ENCODE results near the gene TTLL10.

Gene TTLL10

GRCh38 chr1:1129381-1129821, 44.3 kb upstream of the TTLL10 start:
- Histone ChIP-seq H4K20me1 (ENCODE audit: low read depth, low read length) (no peaks in the 10 kb centered on the region), H3K9me2 (replicated peaks; ENCODE audit: insufficient read depth, low read length) (no peaks in the 10 kb centered on the region), H3K79me2 (ENCODE audit: insufficient read depth, low read length) (no peaks in the 10 kb centered on the region), H3K9me3 (ENCODE audit: insufficient read depth, low read length) (no peaks in the 10 kb centered on the region), H2AFZ (ENCODE audit: low read depth, low read length, severe bottlenecking) (no peak overlapping the region), H3F3A (ENCODE audit: insufficient read depth) (no peaks in the 10 kb centered on the region), H3K27ac (ENCODE audit: low read depth, low read length) (no peak overlapping the region), H3K4me3 (ENCODE audit: insufficient read depth, low read length, poor library complexity, severe bottlenecking) (no peak overlapping the region), H3K9ac (ENCODE audit: low read length) (no peak overlapping the region), H3K4me2 (ENCODE audit: low read depth, low read length, poor library complexity, severe bottlenecking) (no peak overlapping the region), H3K36me3 (ENCODE audit: low read length) (no peaks in the 10 kb centered on the region), H3K27me3 (ENCODE audit: low read length) (no peaks in the 10 kb centered on the region)
- TF ChIP-seq EZH2phosphoT487 (conservative IDR thresholded peaks at IDR 0.05; ENCODE audit: low read length), result no peak

- Histone ChIP-seq H3K79me2 (ENCODE audit: insufficient read depth, low read length) (no peaks in the 10 kb centered on the region), H3K9me2 (replicated peaks; ENCODE audit: insufficient read depth, low read length) (no peaks in the 10 kb centered on the region), H3K27ac (ENCODE audit: low read depth, low read length) (no peak overlapping the region), H3K36me3 (ENCODE audit: low read length) (no peaks in the 10 kb centered on the region), H2AFZ (ENCODE audit: low read depth, low read length, severe bottlenecking) (no peak overlapping the region), H3K9ac (ENCODE audit: low read length) (no peak overlapping the region), H4K20me1 (ENCODE audit: low read depth, low read length) (no peaks in the 10 kb centered on the region), H3K9me3 (ENCODE audit: insufficient read depth, low read length) (no peaks in the 10 kb centered on the region), H3K27me3 (ENCODE audit: low read length) (no peaks in the 10 kb centered on the region), H3F3A (ENCODE audit: insufficient read depth) (no peaks in the 10 kb centered on the region), H3K4me3 (ENCODE audit: insufficient read depth, low read length, poor library complexity, severe bottlenecking) (no peak overlapping the region), H3K4me2 (ENCODE audit: low read depth, low read length, poor library complexity, severe bottlenecking) (no peak overlapping the region)
- TF ChIP-seq EZH2phosphoT487 (conservative IDR thresholded peaks at IDR 0.05; ENCODE audit: low read length) (no peak), CTCF (IDR thresholded peaks at IDR 0.05; ENCODE audit: insufficient read depth, low read length, poor library complexity, severe bottlenecking) (no peak)
These were observed 43.2 kb upstream of the TTLL10 start for GRCh38 chr1:1130206-1131120.

- no peak overlapping the region for H3K4me2 ChIP-seq (ENCODE audit: low read depth, low read length, poor library complexity, severe bottlenecking)
- H3K9me2 ChIP-seq (replicated peaks; ENCODE audit: insufficient read depth, low read length), result no peaks in the 10 kb centered on the region
- H3K9me3 ChIP-seq (ENCODE audit: insufficient read depth, low read length), result no peaks in the 10 kb centered on the region
- no peaks in the 10 kb centered on the region for H3K79me2 ChIP-seq (ENCODE audit: insufficient read depth, low read length)
- H3F3A ChIP-seq (ENCODE audit: insufficient read depth), result no peaks in the 10 kb centered on the region
- H3K9ac ChIP-seq (ENCODE audit: low read length), result no peak overlapping the region
- H3K36me3 ChIP-seq (ENCODE audit: low read length), result no peaks in the 10 kb centered on the region
- H4K20me1 ChIP-seq (ENCODE audit: low read depth, low read length), result no peaks in the 10 kb centered on the region
- no peak overlapping the region for H3K4me3 ChIP-seq (ENCODE audit: insufficient read depth, low read length, poor library complexity, severe bottlenecking)
- no peaks in the 10 kb centered on the region for H3K27me3 ChIP-seq (ENCODE audit: low read length)
- no peak overlapping the region for H3K27ac ChIP-seq (ENCODE audit: low read depth, low read length)
- no peak overlapping the region for H2AFZ ChIP-seq (ENCODE audit: low read depth, low read length, severe bottlenecking)
- TF ChIP-seq EZH2phosphoT487 (conservative IDR thresholded peaks at IDR 0.05; ENCODE audit: low read length) (no peak), CTCF (IDR thresholded peaks at IDR 0.05; ENCODE audit: insufficient read depth, low read length, poor library complexity, severe bottlenecking) (no peak)
These were observed 41.4 kb upstream of the TTLL10 start for GRCh38 chr1:1132042-1132950.
